Measurements from ENCODE around the gene LANCL2.
"Not testable (repeated sequence)": the region's sequence is repeated elsewhere in the genome, so short reads cannot be mapped to it uniquely, and the experiment has no call there.

LANCL2 gene, protein sequence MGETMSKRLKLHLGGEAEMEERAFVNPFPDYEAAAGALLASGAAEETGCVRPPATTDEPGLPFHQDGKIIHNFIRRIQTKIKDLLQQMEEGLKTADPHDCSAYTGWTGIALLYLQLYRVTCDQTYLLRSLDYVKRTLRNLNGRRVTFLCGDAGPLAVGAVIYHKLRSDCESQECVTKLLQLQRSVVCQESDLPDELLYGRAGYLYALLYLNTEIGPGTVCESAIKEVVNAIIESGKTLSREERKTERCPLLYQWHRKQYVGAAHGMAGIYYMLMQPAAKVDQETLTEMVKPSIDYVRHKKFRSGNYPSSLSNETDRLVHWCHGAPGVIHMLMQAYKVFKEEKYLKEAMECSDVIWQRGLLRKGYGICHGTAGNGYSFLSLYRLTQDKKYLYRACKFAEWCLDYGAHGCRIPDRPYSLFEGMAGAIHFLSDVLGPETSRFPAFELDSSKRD

GRCh38 chr7:55365205-55365674 is at the start of gene LANCL2:
TSS of gene LANCL2 (plus strand) at chr7:55365337. CDS start at chr7:55366026, 689 bp downstream.
- DNase-seq = peak; percentile 58

DNA sequence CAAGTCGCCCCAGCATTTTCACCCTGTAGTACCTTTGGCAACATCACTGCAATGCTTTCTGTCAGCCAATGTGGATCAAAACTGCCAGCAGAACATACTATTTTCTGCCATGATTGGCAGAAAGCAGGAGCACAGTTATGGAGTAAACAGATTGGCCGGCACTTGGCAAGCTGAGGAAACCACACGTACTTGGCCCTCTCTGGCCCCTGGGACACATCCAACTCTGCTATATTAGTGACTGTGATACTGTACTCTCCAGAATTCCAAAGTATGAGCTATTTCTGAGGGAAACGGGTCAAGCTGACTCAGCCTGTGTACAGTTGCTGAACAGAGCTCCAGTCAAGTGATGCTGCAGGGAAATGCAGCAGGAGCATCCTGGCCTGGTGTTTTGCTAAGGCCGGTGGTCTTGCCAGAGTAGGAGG is 39.8 kb upstream of the LANCL2 start:
- DNase-seq = no peak

DNA sequence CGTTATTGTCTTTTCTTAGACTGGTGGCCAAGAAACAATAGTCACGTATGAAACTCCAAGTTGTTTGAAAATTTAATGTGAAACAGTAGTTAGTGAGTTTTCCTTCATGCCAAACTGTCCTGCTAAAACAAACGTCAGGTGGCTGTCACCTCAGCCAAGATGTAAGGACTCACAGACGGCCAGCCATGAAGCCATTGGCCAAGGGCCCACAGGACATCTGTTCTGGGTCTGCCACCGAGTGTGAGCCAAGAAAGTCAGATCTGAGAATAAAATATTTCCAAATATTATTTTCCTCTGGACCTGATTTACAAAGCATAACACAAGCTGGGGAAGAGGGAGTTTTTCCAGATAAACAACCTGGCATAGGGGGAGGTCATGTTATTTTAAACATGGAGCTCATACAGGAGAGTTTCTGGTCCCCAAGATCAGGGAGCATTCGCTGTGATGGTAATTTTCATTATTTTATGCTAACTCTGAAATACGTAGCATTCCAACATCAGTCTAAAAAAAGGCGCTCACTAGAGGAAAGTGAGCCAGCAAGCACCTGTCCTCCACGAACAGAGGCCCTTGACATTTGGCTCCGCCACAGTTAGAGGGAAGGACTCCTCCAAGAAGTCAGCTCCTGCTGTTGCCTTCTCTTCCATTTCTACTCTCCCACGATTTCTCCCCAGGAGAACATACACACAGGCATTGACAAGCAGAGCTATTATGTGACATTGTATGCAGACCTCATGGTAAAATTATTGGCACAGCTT is 38.9 kb upstream of the LANCL2 start:
- no peak for DNase-seq

DNA sequence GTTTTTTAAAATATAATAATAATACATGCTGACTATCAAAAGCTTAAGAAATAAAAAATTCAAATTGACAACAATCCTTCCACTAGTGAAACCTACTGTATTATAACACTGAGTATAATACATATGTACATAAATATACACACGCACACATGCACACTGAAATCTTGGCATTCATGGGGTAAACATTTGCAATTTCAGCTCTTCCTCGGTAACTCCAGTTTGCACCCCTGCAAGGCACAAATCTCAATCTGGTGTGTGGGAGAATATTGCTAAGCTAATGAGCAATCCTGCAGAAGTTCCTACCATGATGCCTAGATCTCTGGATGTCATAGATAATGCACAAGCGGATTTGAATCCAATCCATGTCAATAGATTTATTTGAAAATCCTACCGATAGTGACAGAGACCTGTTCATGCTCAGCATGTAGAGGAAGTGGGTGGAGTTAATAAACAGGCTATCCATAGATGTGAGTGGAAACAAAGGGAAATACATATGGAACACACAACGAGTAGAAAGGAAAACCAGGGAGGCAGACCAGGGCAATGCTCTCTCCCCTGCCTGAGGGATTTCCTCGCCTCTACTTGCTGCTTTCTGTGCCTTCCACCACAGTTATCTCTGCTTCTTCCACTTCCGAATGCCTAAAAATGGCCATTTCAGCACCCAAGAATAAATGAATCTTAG is 38.1 kb upstream of the LANCL2 start:
- no peak for DNase-seq

GRCh38 chr7:55335151-55335550 is 30.0 kb upstream of the LANCL2 start:
- DNase-seq = no peak

GRCh38 chr7:55335786-55336185 is 29.4 kb upstream of the LANCL2 start:
- DNase-seq = no peak

- DNase-seq = no peak
These were observed 28.6 kb upstream of the LANCL2 start for GRCh38 chr7:55336540-55336939.

DNA sequence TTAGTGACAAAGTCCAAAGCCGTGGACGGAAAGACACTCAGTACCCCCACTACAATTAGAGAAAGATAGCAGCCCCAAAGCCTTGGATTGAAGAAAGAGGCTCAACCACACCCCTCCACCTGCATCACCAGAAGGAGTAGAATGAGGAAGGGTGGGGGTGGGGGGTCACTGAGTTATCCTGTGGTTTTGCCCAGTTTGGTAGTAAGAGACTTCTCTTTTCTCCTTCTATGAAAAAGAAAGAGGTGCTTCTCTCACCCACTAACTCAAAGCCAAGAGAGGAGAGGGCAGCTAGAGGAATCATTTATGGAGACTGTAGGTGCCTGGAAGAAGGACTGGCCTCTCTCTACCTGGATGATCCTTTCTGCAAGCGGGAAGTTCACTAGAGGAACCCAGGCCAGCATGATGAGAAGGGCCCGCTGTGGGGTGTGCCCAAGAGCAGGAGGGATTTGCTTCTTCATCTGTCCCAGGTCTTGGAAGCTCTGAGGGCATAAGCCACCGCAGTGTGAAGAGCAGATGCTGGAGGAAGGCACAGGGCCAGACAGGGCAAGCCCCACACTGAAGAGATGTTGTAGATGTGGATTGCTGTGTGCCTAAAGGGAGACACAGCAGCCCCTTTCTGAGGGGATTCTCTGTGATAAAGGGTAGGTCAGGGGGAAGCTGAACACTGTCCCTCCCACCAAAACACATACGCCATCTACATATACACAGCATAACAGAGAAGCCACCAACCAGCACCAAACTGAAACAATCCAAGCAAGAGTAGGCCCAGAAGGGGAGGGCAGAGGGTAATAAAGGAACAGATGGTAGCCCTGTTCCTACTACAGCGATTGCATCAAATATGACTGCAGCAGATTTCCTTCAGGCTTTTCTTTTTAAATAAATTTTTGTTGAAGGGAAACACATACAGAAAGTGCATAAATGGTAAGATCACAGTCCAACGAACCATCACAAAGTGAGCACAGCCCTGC is 25.8 kb upstream of the LANCL2 start:
- no peak for DNase-seq

DNA sequence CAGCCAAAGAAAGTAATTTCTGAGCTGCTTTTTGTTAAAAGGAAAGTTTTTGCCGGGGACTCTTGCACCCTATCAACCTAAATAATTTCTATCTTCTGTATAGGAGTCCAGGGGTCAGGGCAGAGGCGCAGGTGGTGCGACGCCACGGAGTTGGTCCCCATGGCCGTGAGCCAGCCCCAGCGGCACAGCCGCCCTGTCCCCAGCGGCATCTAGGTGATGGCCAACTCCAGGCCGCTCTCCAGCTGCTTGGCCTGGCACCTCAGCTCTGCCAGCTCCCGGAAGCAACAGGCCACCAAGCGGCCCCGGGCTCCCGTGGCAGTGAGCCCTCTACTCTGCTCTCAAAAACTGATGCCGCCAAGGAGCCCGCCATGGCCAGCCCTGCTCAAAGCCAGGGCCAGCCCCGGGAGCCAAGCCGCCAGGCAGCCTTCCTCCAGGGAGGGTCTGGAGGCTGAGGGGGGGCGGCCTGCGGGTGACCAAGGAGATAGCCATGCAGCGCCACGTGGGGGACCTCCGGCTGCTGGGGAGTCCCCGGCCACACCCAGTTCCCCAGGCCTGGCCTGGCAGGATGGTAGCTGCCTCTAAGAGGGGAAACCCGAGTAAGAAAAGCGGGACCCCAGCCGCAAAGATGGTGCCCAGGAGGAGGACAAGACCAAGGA is 22.8 kb upstream of the LANCL2 start:
- no peak for DNase-seq

DNA sequence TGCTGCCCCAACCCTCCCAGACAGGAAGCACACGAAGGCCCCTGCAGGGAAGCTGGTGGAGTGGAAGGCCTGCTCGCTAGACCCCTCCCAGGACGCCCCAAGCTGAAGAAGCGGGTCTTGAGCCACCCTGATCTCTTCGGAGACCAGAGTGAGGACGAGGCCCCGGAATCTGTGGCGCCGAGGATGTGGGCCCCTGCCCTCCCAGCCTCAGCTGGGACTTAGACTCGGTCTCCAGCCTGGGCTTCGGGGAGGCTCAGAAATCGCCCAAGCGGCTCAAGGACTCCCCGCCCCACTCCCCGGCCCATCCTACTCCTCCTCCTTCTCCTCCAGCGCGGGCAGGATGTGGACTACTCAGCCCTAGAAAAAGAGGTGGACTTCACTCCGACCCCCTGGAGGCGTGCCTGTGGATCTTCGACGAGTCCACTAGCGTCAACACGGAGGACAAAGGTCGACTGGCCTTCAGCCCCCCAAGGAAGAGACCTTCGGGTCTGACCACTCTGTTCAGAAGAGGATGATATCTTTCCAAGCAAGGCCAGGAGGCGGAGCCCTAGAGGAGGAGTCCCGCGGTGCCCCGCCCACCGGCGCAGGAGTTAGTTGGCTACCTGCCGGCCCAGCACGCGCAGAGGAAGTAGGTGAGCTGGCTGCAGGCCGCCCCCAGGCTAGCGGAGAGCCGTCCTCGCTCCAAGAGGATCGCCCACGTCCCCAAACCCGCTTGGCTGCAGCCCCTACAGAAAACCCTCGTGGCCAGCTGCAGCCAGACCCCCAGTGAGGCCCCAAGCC is 21.9 kb upstream of the LANCL2 start:
- no peak for DNase-seq

DNA sequence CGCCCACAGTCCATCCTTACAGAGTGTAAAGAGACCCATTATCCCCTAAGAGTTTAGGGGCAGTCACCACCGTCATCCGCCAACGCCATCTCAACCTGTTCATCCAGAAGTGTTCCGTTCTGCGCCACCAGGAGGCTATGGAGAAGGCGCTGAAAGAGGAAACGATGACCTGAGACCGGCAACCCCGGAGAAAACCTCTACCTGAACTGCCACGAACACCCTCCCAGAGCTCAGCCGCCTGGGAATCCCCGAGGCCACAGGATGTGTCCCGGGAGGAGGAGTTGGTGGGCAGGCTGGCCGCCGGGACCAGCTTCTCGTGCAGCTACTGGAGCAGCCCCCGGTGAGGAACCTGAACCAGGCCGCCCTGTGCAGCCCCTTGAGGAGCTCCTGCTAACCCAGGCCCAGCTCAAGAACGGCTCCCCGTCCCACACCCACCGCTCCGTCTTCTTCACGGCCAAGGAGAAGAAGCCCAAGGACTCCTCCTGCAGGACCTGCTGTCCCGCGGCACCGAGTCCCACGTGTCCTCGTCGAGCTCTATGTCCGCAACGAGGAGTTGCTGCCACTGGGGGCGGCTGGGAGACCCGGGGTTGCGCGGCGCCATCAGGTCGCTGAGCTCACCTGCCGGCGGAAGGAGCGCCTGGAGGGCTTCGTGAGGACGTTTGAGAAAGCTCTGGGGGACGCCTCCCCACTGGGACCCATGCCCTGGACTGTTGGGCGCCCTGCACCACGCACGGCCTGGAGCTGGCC is 21.1 kb upstream of the LANCL2 start:
- DNase-seq = no peak

- DNase-seq = no peak
These were observed 20.3 kb upstream of the LANCL2 start for GRCh38 chr7:55344840-55345239.

DNA sequence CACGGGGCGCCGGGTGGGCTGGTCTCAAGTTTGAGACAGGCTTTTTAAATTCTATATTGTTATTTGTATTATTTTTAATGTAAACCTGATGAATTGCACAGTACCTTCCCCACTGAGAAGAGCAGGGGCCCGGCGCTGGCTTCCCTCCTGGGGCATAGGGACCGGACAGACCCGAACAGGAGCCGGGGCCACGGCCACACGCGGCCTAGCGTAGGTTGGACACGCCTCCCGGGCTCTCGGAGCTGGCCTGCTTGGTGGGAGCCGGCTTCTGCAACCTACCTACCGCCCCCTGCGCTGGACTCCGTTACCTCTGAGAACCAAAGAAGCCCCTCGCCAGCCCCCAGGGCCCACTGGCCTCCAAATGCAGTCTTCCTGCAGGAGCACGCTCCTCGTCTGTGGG is 19.8 kb upstream of the LANCL2 start:
- DNase-seq = no peak

DNA sequence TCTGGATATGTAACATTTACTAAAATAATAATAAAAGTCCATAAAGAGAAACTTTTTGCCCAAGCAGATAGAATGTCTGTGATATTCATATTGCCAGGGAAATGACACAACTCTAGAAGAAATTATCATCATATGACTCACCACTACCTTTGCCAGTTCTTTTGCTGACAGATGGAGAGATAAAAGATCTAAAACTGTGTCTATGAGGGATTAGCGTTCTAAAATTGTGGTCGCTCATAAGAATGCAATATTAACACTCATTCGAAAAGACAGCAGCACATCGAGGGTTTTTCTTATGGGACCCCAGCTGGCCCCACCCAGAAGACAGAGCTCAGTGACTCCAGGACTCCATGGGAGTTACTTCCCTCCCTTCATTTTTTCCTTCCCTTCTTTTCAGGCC is 16.6 kb upstream of the LANCL2 start:
- DNase-seq = no peak

DNA sequence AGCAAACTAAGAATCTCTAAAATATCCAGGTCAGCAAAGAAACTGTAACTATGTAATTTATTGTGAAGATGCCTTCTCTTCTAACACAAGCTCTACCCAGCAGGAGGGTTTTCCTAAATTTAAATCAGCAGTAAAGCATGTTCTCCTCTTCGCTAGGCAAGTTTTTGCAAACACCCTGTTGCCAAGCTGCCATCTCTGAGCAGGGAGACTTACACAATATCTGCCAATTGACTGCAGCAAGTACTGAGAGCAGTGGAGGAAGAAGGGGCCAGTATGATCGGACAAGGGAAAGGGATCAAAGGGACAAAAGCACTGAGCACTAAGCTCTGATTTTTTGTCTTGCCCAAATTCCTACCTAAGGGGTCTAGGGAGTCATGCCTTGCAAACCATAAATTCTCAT is 16.0 kb upstream of the LANCL2 start:
- DNase-seq = no peak

DNA sequence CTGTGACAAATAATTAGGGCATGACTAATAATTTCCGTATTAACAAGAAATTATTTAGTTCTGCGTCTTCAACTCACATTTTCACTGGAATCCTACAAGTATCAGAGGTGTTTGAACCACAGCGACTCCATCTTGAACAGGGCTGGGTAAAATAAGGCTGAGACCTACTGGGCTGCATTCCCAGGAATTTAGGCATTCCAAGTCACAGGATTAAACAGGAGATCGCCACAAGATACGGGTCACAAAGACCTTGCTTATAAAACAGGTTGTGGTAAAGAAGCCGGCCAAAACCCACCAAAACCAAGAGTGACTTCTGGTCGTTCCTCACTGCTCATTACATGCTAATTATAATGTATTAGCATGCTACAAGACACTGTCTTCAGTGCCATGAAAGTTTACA is 14.9 kb upstream of the LANCL2 start:
- DNase-seq = no peak

GRCh38 chr7:55351263-55351662 is 13.9 kb upstream of the LANCL2 start:
- no peak for DNase-seq

GRCh38 chr7:55352947-55353273 is 12.2 kb upstream of the LANCL2 start:
- not testable (repeated sequence) for DNase-seq

GRCh38 chr7:55360486-55360885 is 4.7 kb upstream of the LANCL2 start:
- DNase-seq = no peak

DNA sequence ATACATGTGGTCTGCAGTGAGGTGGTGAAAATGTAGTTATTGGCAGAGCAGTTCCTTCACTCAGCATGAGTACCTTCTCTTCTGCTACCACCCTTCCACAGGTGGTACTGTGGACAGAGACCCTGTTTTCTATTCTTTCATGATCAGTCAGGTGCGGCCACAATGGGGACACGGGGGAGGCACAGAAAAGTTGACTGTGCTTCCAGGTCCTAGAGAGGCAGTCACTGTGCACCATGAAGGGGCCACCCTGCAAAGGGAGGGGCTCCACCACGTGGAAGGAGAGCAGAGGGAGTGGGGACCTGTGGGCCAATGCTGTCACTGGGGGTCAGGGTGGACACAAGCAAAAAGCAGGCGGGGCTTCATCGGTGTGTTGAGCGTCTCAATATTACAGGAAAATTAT is 3.6 kb upstream of the LANCL2 start:
- no peak for DNase-seq

Data from CD4-positive, alpha-beta T cell treated with Interleukin-6 for 4 hours (primary cell).